HG03159 (cell line): ENCODE data around the gene DCDC2B.

Experiments used
- ATAC-seq: cut with Tn5 transposase; IDR thresholded peaks from one replicate; pipeline ENCODE4 v1.9.1; 2021; ENCODE audit warnings: mild to moderate bottlenecking, moderate library complexity; ENCODE audit not compliant: unreplicated experiment

The DCDC2B gene

DNA sequence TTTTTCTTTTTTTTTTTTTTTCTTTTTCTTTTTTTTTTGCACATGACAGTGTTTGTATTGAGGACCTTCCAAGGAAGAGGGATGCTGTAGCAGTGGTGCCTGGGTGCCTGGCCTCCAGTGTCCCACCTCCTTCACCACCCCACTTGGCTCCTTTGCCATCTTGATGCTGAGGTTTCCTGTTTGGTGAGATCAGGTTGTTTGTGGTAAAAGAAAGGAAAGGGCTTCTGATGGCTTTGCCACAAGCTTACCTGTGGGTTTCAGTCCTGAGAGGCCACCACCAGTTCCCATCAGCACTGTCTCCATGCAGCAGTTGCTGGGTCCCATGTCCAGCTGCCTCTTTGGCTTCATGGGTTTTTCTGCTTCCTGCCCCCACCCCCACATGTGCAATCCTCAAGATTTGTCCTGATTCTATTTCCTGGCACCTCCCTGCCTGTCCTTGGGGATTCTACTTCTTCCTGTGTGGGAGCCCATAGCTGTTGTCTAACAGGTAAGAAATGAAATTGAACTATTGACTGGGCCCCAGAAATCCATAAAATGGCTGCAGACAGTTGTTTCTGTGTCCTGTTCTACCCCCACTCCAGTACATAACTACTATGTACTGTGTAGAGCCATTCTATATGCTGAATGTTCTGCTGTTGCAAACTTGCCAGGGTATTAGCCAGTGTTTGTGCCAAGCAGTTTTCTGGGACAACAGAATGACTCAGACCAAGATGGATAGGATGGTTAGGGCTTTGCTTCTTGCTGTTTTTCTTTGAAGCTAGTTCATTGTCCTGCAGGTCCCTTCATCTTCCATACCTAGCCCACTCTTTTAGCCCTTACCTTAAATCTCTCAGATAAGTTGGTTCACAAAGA, 12.7 kb upstream of the DCDC2B start:
- no peak for ATAC-seq

- no peak for ATAC-seq
These were observed 11.8 kb upstream of the DCDC2B start for GRCh38 chr1:32197074-32197473.

DNA sequence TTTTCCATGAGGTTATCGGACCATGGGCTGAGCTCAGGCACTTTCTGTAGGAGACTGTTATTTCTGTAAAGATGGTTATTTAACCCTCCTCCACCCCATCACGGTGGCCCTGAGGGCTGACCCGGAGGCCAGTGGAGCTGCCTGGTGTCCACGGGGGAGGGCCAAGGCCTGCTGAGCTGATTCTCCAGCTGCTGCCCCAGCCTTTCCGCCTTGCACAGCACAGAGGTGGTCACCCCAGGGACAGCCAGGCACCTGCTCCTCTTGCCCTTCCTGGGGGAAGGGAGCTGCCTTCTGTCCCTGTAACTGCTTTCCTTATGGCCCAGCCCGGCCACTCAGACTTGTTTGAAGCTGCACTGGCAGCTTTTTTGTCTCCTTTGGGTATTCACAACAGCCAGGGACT, 11.1 kb upstream of the DCDC2B start:
- no peak for ATAC-seq

- no peak for ATAC-seq
These were observed 10.4 kb upstream of the DCDC2B start for GRCh38 chr1:32198237-32199042.

- ATAC-seq = no peak
These were observed 9.7 kb upstream of the DCDC2B start for GRCh38 chr1:32199043-32199716.

GRCh38 chr1:32199717-32200072, 9.2 kb upstream of the DCDC2B start:
- ATAC-seq = no peak

GRCh38 chr1:32200226-32201010, 8.5 kb upstream of the DCDC2B start, which contains the start of gene CCDC28B:
Gene CCDC28B, plus strand, starts transcription at chr1:32200595. Its CDS starts 1,341 bp downstream, at chr1:32201936.
- no peak for ATAC-seq

DNA sequence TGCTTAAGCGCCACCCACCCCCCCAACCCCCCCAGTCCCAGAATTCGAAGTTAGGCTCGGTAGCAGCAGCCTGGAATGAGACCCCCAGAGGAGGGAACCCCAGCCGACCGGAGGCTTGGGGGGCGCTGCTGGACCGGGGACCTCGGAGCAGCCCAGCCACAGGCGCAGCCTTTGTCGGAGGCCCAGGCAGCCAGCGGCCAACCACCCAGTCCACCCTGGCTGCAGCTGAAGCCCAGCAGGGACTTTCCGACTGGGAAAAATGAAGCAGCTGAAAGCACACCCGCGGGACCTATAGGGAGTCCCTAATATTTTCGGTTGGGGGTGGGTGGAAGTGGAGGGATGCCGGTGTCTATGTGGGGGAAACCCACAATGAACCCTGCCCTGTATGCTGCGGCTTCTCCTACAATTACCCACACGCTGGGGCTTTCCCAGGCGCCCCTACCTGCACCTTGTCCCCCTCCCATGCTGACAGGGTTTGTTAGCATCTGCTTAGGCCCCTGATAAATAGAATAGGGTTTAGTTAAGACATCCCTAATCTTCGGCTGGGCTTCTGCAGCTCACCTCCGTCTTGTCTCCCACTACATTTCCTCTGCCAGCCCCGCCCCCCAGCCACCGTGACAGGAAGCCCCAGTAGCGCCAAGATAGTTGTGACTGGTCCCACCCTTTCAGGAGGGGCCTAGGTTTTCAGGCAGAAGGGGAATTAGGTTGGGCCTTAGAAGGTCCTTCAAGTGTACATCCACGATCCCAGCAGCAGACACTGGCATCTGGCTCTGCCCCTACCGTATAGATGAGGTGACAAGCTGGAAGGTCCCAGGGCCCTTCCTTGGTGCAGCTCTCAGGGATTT, 7.7 kb upstream of the DCDC2B start:
- no peak for ATAC-seq

- ATAC-seq = no peak
These were observed 3.9 kb upstream of the DCDC2B start for GRCh38 chr1:32204943-32205361.

- ATAC-seq = peak; percentile 59
These were observed 3.2 kb upstream of the DCDC2B start, which contains the start of gene IQCC for GRCh38 chr1:32205401-32206370. Gene IQCC, plus strand, starts transcription at chr1:32205671. Its CDS starts 11 bp downstream, at chr1:32205682.

GRCh38 chr1:32208469-32208868, 420 bp upstream of the DCDC2B start:
- ATAC-seq = no peak

GRCh38 chr1:32215629-32216480, 7.0 kb downstream of the DCDC2B start:
- ATAC-seq = no peak

DNA sequence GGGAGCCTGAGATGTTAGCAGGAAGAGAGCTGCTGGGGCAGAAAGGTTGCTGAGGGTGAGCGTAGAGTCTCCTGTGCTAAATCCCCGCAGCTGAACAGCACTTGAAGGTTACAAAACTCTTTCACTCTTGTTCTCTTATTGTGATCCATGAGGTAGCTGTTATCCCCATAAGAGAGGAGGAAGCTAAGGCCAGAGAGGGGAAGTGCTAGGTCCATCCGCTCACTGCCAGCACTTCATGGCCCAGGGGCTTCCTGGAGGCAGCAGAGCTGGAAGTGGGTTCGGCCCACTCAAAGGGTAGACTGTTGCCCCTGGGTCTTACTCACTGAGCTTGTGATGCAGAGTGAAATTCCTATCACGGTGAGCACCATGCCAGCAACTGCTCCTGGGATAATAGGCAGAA, 7.7 kb downstream of the DCDC2B start:
- ATAC-seq = no peak

DNA sequence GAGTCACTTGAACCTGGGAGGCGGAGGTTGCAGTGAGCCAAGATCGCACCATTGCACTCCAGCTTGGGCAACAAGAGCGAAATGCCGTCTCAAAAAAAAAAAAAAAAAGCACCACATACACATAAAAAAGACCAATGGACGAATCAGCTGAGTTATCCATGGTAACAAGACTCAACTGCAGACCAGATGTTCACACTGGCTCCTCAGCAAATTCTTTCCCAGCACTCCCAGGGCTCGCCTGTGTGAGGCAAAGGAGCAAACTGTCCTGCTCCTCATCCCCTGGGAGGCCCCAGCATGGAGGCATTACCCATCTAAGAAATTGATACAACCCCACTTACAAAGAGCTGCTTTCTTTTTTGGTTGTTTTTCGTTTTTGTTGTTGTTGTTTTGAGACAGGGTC, 10.1 kb downstream of the DCDC2B start:
- no peak for ATAC-seq

- no peak for ATAC-seq
These were observed 12.1 kb downstream of the DCDC2B start for GRCh38 chr1:32220746-32221580.

DNA sequence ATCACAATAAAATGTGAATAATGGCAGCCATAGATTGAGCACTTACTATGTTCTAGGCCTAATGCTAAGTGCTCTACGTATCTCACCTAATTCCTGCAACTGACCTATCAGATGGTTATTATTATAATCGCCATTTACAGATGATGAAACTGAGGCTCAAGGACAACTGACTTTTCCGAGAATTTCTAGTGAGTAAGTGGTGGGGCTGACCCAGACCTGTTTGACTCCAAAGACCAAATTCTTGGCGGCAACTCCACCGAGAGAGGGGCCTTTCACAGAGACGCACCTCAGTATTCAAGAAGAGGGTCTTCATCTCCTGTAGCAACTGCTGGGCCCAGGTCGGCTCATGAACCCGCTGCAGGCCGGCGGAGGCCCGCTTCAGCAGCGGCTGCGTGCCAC, 12.7 kb downstream of the DCDC2B start:
- no peak for ATAC-seq
